AG09309 (cell line): ENCODE results near the gene C1QA.

Experiments used
- DNase-seq: peaks from one replicate; pipeline ENCODE4 v3.0.0-alpha.2; 2010; ENCODE audit warnings: low read depth
- H3K4me3 ChIP-seq: 2 replicates; pipeline ENCODE4 v1.5.1; 2011; ENCODE audit warnings: mild to moderate bottlenecking, low read depth, low read length, moderate library complexity; ENCODE audit not compliant: control insufficient read depth
- TF ChIP-seq, protein P1 (sequence below): IDR thresholded peaks from 2 replicates; pipeline ENCODE4 v1.5.1; 2011; ENCODE audit warnings: mild to moderate bottlenecking, low read depth, low read length, inconsistent platforms; ENCODE audit not compliant: insufficient read depth, control insufficient read depth; ENCODE audit errors: missing control alignments

C1QA gene, protein sequence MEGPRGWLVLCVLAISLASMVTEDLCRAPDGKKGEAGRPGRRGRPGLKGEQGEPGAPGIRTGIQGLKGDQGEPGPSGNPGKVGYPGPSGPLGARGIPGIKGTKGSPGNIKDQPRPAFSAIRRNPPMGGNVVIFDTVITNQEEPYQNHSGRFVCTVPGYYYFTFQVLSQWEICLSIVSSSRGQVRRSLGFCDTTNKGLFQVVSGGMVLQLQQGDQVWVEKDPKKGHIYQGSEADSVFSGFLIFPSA

DNA sequence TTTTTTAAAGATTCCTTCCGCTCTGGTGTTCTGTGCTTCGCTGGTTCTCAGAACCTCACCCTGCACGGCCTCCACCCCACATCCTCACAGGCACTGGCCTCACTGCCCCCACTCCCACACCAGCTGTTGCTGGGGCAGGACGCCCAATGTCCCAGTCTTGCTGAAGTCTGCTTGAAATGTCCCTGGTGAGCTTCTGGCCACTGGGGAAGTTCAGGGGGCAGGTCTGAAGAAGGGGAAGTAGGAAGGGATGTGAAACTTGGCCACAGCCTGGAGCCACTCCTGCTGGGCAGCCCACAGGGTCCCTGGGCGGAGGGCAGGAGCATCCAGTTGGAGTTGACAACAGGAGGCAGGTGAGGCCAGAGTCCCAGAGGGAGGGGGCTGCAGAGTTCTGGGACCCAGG is at the start of gene C1QA:
TSS of gene C1QA (plus strand) at position 276 of the 400 bp plus-strand sequence. CDS start 989 bp downstream, outside the sequence.
- H3K4me3 ChIP-seq = no peak within 1 kb of the TSS
- no peak for DNase-seq
- TF ChIP-seq, protein P1, sequence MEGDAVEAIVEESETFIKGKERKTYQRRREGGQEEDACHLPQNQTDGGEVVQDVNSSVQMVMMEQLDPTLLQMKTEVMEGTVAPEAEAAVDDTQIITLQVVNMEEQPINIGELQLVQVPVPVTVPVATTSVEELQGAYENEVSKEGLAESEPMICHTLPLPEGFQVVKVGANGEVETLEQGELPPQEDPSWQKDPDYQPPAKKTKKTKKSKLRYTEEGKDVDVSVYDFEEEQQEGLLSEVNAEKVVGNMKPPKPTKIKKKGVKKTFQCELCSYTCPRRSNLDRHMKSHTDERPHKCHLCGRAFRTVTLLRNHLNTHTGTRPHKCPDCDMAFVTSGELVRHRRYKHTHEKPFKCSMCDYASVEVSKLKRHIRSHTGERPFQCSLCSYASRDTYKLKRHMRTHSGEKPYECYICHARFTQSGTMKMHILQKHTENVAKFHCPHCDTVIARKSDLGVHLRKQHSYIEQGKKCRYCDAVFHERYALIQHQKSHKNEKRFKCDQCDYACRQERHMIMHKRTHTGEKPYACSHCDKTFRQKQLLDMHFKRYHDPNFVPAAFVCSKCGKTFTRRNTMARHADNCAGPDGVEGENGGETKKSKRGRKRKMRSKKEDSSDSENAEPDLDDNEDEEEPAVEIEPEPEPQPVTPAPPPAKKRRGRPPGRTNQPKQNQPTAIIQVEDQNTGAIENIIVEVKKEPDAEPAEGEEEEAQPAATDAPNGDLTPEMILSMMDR = no peak

DNA sequence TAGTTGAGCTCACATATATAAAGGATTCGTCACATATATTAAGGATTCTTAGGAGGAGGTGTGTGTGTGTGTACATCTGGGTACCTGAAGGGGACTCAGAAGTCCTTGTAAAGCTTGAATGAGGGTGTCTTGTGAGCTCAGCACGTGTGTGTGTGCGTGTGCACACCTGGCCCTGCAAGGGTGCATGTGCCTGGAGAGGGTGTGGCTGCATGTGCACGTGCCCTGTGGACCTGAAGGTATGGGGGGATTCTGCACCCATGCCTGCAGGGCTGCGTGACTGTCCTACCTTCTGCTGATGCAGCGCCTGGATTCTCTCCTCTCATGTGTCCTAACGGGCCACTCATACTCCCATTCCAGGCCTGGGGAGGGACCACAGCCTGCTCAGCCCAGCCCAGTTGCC is 49.2 kb upstream of the C1QA start:
- TF ChIP-seq, protein P1 = no peak
- no peak for DNase-seq
- H3K4me3 ChIP-seq = no peak overlapping the region

DNA sequence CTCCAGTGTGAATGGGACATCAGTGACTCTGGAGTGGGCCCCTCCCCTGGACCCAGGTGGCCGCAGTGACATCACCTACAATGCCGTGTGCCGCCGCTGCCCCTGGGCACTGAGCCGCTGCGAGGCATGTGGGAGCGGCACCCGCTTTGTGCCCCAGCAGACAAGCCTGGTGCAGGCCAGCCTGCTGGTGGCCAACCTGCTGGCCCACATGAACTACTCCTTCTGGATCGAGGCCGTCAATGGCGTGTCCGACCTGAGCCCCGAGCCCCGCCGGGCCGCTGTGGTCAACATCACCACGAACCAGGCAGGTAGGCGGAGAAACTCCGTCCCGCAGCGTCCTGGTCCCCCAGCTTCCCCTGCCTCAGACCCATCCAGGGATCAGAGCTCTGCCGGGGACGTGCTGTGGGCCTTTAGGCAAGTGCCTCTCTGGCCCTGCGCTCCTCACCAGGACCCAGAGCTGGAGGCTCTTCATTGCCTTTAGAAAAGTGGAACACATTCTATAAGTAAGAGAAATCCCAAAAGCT is 47.5 kb upstream of the C1QA start:
- TF ChIP-seq, protein P1 = no peak

DNA sequence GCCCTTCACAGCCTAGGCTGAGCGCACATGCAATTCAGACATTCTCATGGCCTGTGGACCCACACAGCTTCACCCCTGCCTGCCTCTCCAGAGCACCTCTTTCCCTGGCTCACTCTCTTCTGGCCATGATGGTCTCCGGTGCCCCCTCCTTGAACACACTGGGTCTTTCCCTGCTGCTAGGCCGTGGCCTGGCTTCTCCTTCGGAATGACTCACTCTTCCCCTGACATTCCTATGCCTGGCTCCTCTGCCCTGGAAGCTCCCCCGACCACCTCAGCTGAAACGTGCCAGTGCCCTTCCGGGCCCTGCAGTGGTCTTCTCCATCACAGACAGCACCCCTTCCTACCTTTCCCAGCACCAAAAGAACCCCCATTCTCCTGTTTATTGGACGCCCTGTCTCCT is 44.9 kb upstream of the C1QA start:
- TF ChIP-seq, protein P1 = no peak
- DNase-seq = no peak
- H3K4me3 ChIP-seq = no peak overlapping the region

More for the DNA sequence above, 47.5 kb upstream of the C1QA start:
- no peak overlapping the region for H3K4me3 ChIP-seq
- DNase-seq = no peak

DNA sequence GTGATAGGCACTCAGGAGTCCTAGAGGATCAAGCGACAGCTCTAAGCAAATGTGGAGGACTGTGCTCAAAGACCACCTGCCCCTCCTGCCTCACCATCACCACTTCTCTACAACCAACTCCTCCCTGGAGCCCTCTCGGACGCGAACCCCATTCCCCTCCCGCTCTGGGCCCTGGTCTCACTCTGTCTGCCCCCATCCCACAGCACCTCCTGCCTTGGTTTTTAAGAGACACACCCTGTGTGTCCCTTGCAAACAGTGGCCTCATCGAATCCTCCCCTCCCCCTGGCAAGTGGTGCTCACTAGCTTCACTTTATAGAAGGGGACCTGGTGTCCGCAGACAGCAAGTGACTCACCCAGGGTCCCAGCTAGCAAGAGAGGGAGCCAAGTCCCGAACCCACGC is 44.4 kb upstream of the C1QA start:
- TF ChIP-seq, protein P1 = no peak
- H3K4me3 ChIP-seq = no peak overlapping the region
- DNase-seq = no peak

DNA sequence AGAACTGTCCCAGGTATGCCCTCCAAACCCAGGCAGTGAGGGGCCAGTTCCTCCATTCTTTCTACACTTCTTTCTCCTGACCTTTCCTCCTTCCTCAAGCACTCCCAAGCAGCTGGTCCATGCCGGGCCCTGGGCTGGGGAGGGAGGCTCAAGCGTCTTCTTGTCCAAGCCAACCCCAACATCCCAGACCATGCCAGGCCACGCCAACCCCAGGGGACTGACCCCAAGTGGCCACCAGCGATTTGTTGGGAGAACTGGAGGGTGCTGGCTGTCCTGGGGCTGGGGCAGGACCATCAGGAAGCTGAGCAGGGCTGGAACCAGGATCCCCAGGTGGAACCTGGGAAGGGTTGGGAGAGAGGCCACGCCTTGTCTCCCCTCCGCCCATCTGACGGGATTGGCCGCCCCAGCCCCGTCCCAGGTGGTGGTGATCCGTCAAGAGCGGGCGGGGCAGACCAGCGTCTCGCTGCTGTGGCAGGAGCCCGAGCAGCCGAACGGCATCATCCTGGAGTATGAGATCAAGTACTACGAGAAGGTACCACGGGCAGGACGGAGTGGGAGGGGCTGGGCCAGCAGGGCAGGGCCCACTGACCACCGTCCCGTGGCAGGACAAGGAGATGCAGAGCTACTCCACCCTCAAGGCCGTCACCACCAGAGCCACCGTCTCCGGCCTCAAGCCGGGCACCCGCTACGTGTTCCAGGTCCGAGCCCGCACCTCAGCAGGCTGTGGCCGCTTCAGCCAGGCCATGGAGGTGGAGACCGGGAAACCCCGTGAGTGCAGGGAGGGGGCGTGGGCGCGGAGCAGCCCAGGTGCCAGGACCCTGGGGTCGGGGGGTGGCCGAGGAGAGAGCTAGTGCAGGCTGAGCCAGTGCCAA is 43.3 kb upstream of the C1QA start:
- TF ChIP-seq, protein P1 = no peak
- H3K4me3 ChIP-seq = no peak overlapping the region
- no peak for DNase-seq
